ENCODE measurements around the gene SAP30BP. TPM values are rescaled to one million over a fixed set of nuclear protein-coding genes. Genes with fewer than 3 reads are reported as not detected.

SAP30BP gene
- total and polyA plus RNA-seq, 10 of the 15 experiments (the other 5 are each of a cell fraction or from before 2014, with no cell fraction given): 57.9 to 166 (median 94.5) TPM

GRCh38 chr17:75689441-75689873, 22.3 kb downstream of the SAP30BP start:
- Histone ChIP-seq H3K27me3 (replicated peaks in 1 of 2; ENCODE audit: control insufficient read depth in 2 of 2, insufficient read depth in 2 of 2, low read length in 1 of 2) (no peaks in the 10 kb centered on the region), H3K9ac (ENCODE audit: control insufficient read depth, insufficient read depth, low read length) (peak overlapping the region; percentile 3; the same call in 1 of the 2 replicates), H2AFZ (ENCODE audit: control insufficient read depth, low read depth, low read length) (no peak overlapping the region), H3K4me1 (ENCODE audit: control insufficient read depth, insufficient read depth, low read length) (peaks cover 53% of the 10 kb centered on the region), H4K20me1 (ENCODE audit: control insufficient read depth, insufficient read depth) (no peaks in the 10 kb centered on the region), H3K79me2 (ENCODE audit: control insufficient read depth, insufficient read depth, low read length) (peaks cover 48% of the 10 kb centered on the region), H3K27ac (ENCODE audit: control insufficient read depth, insufficient read depth) (peak overlapping the region; percentile 92), H3K9me3 (replicated peaks; ENCODE audit: control insufficient read depth, insufficient read depth, low read length) (no peaks in the 10 kb centered on the region; the same call in 2 of the 3 replicates), H3K4me3 (0 out of 2 replicates have a peak overlapping the region, but pooled peaks have one; percentile 3), H3K4me2 (ENCODE audit: control insufficient read depth, insufficient read depth) (peak overlapping the region; percentile 92), H3K36me3 (ENCODE audit: control insufficient read depth in 2 of 2, insufficient read depth in 2 of 2, low read length in 1 of 2) (peaks cover 13 to 21% of the 10 kb centered on the region in 2 experiments; a peak in 3 of 4 replicates)
- intact Hi-C loops (cut with micrococcal nuclease; ENCODE audit: unreplicated experiment) (no loop called here), in situ Hi-C loops (cut with MboI) (no loop called here)
- CTCF ChIA-PET: interaction anchor here (1.0 to 13.2 kb wide), 6 partner anchors 10 to 59 kb away, joined by 3 to 134 read pairs (median 15); partner anchors contain the start of gene SMIM5
- RAD21 ChIA-PET (ENCODE audit: unreplicated experiment): interaction anchor here (1.1 to 1.8 kb wide), 2 partner anchors 23 to 43 kb away, joined by 3 read pairs; partner anchors contain the start of genes RECQL5 and SAP30BP
- ATAC-seq (peak; percentile 53), FAIRE-seq (peak; percentile 44), DNase-seq (ENCODE audit: low read depth, low spot score) (peak; percentile 60)
- POLR2A ChIA-PET: interaction anchor here (0.7 to 2.3 kb wide), 11 partner anchors 9 to 428 kb away, joined by 3 to 8 read pairs (median 4); partner anchors contain the start of genes GGA3, MRPS7, SMIM5 and TMEM94
- SMC1A ChIA-PET (ENCODE audit: uncharacterized antibody, unreplicated experiment): interaction anchor here (0.8 to 2.8 kb wide), 8 partner anchors 9 to 107 kb away, joined by 3 to 16 read pairs (median 4); partner anchors contain the start of genes RECQL5 and SAP30BP
- WGBS (ENCODE audit: insufficient coverage, insufficient replicate concordance, low lambda C conversion rate, missing lambda C conversion rate): 0% methylated on average over 6 of the region's 6 CpGs
- BruUV-seq (replicated peaks): no TSS peak
- TF ChIP-seq ETV6 (conservative IDR thresholded peaks at IDR 0.05 in 1 of 2, IDR thresholded peaks at IDR 0.05 in 1 of 2; ENCODE audit: borderline replicate concordance in 1 of 2, low read depth in 1 of 2) (peak in 1 of 2 experiments; percentile 35; a peak in 1 of 4 replicates), REST (IDR thresholded peaks at IDR 0.05; ENCODE audit: low read depth, low read length) (no peak), NRF1 (conservative IDR thresholded peaks at IDR 0.05; ENCODE audit: low read depth, low read length) (no peak), ZSCAN29 (IDR thresholded peaks at IDR 0.05) (no peak), SRF (IDR thresholded peaks at IDR 0.05; ENCODE audit: low read depth in 2 of 2, low read length in 2 of 2) (peak; percentile 66 to 77; a peak in 3 of 4 replicates), RUNX3 (IDR thresholded peaks at IDR 0.05; ENCODE audit: low read length) (peak; percentile 51; the same call in 1 of the 2 replicates), YBX1 (IDR thresholded peaks at IDR 0.05) (no peak), NFIC (IDR thresholded peaks at IDR 0.05; ENCODE audit: low read depth, low read length) (0 out of 2 replicates have a peak, but pooled peaks have one; percentile 15), E2F4 (IDR thresholded peaks at IDR 0.05; ENCODE audit: low read depth, low read length) (peak; percentile 54; the same call in 1 of the 2 replicates), CBX3 (IDR thresholded peaks at IDR 0.05; ENCODE audit: borderline replicate concordance, low read depth) (no peak), MTA3 (IDR thresholded peaks at IDR 0.05; ENCODE audit: borderline replicate concordance, low read length) (0 out of 2 replicates have a peak, but pooled peaks have one; percentile 19), IRF4 (IDR thresholded peaks at IDR 0.05; ENCODE audit: low read depth, low read length) (no peak), EED (IDR thresholded peaks at IDR 0.05; ENCODE audit: low read depth) (no peak; the same call in 1 of the 2 replicates), CREM (IDR thresholded peaks at IDR 0.05; ENCODE audit: low read depth) (0 out of 2 replicates have a peak, but pooled peaks have one; percentile 24), SIN3A (IDR thresholded peaks at IDR 0.05; ENCODE audit: low read depth, low read length) (no peak), TCF3 (IDR thresholded peaks at IDR 0.05; ENCODE audit: borderline replicate concordance, insufficient read depth, low read depth, low read length) (peak; percentile 65; the same call in 1 of the 2 replicates), ZNF622 (IDR thresholded peaks at IDR 0.05) (no peak), ATF7 (IDR thresholded peaks at IDR 0.05; ENCODE audit: low read depth) (peak; percentile 57; the same call in 1 of the 2 replicates), GABPA (IDR thresholded peaks at IDR 0.05; ENCODE audit: low read depth) (0 out of 2 replicates have a peak, but pooled peaks have one; percentile 29), CBX5 (IDR thresholded peaks at IDR 0.05; ENCODE audit: low read depth) (no peak), ZNF384 (IDR thresholded peaks at IDR 0.05; ENCODE audit: borderline replicate concordance, low read depth, low read length) (no peak)
